HG02870 (cell line): ENCODE measurements around the gene TDG.

ENCODE experiments used
- ATAC-seq: cut with Tn5 transposase; IDR thresholded peaks from one replicate; pipeline ENCODE4 v1.9.1; 2021; ENCODE audit warnings: mild to moderate bottlenecking, moderate library complexity; ENCODE audit not compliant: unreplicated experiment

Gene TDG

GRCh38 chr12:103965590-103966504 is at the start of gene TDG:
Gene TDG, plus strand, starts transcription at chr12:103965872. Its CDS starts 166 bp downstream, at chr12:103966038.
- peak; percentile 87 for ATAC-seq

DNA sequence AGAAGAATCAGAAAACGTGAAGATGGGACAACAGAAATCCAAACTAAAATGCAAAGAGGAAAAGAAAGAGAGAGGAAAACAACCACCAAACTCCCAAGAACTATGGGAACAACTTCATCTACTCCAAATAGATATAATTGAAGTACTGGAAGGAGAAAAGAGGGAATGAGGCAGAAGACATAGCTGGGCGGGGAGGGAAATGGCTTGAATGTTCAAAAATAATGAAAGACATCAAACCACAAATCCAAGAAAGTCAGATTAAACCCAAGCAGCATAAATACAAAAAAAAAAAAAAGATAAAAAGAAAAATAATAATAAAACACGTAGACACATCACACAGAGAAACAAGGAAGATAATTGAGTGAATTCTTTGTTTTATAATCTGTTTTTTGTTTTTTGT is 47.8 kb upstream of the TDG start:
- ATAC-seq: no peak

GRCh38 chr12:103924761-103925641 is 40.7 kb upstream of the TDG start:
- peak; percentile 40 for ATAC-seq

- no peak for ATAC-seq
These were observed 37.0 kb upstream of the TDG start for GRCh38 chr12:103928682-103929045.

- no peak for ATAC-seq
These were observed 36.5 kb upstream of the TDG start for GRCh38 chr12:103929046-103929783.

GRCh38 chr12:103929784-103930033 is 36.0 kb upstream of the TDG start:
- no peak for ATAC-seq

GRCh38 chr12:103930034-103930786 is 35.5 kb upstream of the TDG start, which contains the start of gene HSP90B1:
Gene HSP90B1, plus strand, starts transcription at chr12:103930410. Its CDS starts 106 bp downstream, at chr12:103930516.
- peak; percentile 56 for ATAC-seq

DNA sequence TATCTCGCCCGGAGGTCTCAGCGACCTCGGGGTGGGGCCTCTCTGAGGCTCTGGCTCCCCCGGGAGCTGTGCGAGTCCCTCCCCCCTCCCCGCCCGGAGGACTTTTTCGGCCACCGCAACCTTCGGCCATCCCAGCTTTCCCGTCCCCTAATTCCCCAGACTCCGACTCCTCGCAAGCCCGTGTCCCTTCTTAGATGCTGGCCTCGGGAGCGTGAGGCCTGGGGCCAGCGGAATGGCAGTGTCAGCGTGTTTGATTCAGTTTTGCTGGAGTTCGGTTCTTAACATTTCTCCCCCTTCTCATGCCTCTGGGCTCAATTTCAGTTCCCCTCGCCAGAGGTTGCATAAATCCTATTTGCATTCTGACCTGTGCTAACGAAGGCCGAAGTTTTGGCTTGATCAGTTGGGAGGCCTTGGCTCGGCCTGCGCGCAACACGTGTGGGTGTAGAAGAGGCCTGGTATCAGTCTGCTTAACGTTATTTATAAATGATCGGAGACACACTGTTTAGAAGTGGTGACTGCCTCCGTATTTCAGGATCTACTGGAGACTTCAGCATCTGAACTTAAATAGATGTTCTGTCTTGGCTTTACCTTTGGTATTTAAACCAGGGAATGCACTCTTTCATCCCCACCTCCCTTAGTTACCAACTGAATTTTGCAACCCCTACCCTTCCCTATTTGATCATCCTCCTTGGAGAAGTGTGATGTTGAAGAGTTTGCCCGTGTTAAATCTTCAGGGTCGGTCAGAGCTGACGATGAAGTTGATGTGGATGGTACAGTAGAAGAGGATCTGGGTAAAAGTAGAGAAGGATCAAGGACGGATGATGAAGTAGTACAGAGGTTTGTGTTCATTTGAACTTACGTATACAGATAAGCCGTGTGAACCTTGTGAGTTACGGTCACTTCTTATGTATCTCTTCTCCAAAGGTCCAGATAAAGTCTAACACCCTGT is 34.6 kb upstream of the TDG start:
- ATAC-seq: no peak

GRCh38 chr12:103933237-103933636 is 32.4 kb upstream of the TDG start:
- ATAC-seq: no peak

DNA sequence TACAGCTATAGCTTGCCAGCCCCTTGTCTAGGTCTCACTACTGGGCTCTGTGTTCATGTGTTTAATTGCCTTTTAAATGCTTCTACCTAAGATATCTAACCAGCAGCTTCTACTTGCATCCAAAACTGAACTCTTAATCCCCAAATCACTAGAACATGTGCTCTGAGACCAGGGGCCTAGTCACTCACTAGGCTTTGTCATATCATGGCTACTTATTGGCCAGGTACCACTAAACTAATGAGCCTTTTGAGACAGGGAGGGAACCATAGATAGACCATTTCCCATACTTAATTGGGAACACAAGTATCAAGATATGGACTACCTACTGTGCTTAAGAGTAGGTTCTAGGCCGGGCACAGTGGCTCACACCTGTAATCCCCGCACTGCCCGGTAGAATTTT is 29.0 kb upstream of the TDG start:
- no peak for ATAC-seq

DNA sequence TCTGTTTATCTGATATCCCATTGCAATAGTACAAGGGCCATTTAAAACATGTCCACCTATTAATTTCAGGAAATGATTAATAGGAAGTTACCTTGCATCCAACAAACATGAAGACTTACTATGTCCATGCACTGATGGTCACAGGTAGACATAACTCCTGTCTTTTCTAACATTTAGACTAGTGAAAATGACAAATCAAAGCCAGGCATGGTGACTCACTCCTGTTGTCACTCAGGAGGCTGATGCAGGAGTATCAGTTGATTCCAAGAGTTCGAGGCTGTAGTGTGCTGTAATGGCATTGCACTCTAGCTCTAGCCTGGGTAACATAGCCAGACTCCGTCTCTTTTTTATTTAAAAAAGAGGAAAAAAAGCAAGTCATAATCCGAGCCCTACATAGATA is 20.7 kb upstream of the TDG start:
- no peak for ATAC-seq

- ATAC-seq: no peak
These were observed 17.7 kb upstream of the TDG start for GRCh38 chr12:103947871-103948555.

DNA sequence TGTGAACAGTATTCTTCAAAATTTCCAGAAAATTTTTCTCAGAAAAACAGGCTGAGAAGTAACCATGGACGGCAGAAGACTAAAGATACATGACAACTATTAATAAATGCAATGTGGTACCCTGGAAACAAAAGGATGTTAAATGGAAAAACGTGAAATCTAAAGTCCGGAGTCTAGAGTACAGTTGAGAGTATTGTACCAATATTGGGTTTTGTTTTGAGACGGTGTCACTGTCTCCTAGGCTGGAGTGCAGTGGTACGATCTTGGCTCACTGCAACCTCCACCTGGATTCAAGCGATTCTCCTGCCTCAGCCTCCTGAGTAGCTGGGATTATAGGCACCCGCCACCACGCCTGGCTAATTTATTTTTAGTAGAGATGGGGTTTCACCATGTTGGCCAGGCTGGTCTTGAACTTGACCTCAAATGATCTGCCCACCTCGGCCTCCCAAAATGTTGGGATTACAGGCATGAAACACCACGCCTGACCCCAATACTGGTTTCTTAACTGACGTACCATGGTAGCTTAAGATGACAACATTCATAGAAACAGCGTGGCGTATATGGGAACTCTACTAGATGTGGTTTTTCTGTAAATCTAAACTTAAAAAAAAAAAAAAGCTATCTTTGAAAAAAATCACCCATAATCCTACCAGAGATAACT is 16.8 kb upstream of the TDG start:
- ATAC-seq: no peak

GRCh38 chr12:103952497-103952896 is 13.2 kb upstream of the TDG start:
- no peak for ATAC-seq

- ATAC-seq: no peak
These were observed 9.7 kb upstream of the TDG start for GRCh38 chr12:103955811-103956508.

DNA sequence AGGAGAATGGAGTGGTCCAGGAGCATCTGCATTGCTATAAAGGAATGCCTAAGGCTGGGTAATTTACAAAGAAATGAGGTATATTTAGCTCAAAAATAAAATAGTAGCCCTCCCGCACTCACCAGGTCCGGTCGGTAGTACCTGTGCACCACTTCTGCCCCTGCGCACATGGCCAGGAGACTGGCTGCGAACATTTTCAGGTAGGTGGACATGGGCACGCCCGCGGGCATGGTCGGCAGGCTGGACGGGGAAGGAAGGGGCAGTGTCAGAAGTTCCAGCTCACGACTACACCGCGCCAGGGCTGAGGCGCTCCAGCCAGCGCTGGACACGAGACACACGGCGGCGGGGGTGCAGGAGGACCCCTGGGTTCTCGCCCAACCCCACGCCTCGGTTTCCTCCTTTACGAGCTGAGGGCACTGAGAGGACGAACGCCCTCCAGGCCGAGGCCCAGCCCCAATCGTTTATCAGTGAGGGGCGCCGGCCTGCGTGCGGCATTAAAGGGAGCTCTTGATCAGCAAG is 9.1 kb upstream of the TDG start:
- no peak for ATAC-seq

GRCh38 chr12:103957865-103958388 is 7.7 kb upstream of the TDG start:
- no peak for ATAC-seq
